HPDE6-E6E7 (cell line): Measurements from ENCODE around the gene WBP2.

ENCODE experiments used
- DNase-seq: peaks from one replicate; pipeline ENCODE4 v3.0.0; 2011; ENCODE audit warnings: missing footprints; ENCODE audit errors: extremely low spot score

WBP2 gene

DNA sequence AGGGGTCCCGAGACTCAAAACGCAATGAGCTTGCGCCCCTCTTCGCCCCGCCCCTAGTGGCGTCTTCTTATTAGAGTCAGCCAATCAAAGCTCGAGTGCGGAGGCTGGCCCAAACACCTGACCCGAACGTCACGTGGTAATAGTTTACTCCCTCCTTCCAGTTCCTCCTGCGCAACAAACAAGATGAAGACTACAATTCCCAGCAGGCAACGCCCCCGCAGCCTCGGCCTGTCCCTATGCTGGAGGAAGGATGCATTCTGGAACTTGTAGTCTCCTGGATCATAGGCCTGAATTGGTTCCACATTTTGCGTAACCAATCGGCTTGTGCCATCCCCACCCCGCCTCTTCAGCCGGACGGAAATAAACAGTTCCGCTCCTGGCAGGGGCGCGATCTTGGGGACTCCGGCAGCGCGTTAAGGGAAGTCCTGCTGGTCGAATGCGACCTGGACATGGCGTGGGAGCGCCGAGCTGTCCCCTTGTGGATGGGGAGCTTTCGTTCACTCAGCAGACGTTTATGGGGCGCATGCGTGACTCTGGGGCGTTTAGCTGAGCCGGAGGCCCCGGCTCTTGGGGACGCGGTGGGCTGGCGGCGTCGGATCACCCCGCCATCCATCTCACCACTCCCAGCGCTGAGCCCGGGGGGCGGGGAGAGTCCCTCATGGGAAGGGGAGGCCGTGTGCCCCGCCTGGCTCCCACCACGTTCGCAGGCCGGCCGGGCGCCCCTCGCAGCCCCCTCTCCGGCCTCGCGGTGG is at the start of gene WBP2:
Gene WBP2, minus strand, starts transcription at position 26 of the 752 bp plus-strand sequence. CDS start 38 bp downstream, outside the sequence.
- DNase-seq: peak; percentile 99

DNA sequence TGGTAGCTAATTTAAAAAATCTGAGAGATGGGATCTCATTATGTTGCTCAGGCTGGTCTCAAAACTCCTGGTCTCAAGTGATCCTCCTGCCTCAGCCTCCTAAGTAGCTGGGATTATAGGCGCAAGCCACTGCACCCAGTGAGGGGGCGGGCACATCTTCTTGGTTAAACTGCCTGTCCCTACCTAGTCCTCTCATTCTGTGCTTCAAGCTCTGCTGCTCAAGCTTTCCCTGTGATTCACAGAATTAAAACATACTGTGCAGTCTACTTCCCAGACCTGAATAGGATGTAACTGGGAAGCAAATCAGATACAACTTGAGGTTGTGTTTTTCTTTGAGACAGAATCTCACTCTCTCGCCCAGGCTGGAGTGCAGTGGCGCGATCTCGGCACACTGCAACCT is 47.3 kb upstream of the WBP2 start:
- no peak for DNase-seq

DNA sequence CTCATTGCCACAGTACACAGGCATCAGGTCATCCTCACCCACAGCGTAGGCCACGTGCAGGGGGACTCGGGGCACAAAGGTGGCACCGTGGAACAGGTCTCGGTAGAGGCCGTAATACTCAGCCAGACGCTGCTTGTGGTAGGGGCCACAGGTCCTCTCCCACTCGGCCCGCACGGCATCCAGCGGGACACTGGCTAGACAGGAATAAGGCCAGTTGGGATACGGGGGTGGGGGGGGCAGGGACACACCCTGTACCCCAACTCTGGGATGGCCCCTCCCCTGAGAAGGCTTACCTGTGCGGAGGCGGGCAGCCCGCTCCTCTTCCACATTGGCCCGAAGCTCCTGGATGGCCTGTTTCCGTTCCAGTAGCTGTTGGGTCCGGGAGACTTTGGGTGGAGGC is 46.6 kb upstream of the WBP2 start:
- no peak for DNase-seq

DNA sequence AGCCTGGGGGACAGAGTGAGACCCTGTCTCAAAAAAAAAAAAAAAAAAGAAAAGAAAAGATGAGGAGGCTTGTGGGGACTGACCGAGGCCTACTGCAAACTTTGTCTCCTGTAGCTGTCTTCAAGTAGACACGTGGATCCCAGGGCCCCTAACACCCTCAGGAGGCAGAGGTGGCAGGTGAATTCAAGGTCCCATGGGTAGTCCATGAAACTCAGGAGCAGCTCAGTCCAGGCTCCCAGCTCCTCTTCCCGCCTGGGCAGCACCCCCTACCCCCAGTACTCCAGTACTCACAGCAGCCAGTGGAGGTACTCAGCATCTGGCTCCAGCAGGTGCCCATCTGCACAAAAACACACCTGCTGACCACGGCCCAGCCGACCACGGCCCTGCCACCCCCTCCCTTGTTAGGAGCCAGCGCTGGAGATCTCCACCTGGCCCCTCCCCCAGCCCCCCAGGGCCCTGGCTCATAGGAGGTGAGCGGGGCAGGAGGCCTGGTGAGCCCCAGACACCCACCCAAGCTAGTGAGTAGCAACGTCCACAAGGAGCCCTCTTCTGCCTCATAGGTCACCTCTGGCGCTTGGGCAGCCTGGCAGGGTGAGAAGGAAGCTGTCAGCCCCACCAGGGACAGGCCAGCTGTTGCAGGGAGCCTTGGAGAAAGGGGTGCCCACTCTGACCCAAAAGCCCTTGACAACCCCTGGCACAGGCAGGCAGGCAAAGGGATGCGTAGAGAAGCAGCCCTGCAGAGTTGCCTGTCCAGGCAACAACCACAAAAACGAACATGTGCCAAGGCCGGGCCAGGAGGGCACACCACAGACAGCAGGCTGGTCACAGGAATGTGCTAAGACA is 45.8 kb upstream of the WBP2 start:
- no peak for DNase-seq

DNA sequence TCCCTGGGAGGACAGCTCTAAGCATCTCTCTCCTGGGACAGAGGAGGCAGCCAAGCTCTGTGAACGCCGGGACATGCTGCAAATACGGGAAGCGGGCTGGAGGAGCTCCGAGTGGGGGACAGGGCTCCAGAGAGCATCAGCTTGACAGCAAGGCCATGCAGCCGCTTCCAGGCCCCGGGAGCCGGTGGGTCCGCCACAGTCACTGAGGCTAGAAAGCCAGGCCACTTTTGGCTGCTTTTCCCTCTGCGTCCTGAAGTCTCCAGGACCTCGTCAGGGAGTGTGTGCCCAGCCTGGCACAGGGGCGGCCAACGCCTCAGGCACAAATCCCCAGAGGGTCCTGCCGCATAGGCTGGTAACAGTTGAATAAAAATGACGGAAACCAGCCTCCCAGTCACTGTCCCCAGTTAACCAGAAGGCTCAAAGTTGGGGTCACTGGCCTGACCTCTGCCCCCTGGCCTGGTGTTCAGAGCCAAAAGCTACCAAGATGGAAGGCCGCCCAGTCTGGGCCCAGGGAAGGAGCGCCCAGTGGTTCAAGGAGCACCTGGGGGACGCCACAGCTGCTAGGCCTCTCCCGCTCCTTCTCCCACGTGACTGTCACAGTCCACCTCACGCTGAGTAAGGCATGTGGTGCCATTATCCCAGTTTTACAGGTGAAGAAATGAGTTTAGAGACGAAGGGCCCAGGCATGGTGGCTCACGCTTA is 44.8 kb upstream of the WBP2 start:
- no peak for DNase-seq

DNA sequence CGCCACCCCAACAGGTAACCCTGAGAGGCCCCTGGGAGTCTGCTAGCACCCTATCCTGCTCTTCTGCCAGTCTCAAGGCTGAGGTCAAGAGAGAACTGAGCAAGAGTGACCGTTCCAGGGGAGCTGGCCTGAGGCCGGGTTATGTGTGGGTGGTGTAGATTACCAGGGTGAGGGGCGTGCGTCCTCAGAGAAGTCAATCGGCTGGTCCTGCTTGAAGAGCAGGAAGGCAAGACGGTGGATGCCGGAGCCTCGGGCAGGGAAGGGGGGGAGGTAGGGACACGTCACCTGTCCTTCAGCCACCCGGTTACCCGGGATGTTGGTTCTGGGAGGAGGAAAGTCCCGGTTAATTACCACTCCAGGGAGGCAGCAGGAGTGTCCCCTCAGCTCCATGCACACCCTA is 44.2 kb upstream of the WBP2 start:
- no peak for DNase-seq

DNA sequence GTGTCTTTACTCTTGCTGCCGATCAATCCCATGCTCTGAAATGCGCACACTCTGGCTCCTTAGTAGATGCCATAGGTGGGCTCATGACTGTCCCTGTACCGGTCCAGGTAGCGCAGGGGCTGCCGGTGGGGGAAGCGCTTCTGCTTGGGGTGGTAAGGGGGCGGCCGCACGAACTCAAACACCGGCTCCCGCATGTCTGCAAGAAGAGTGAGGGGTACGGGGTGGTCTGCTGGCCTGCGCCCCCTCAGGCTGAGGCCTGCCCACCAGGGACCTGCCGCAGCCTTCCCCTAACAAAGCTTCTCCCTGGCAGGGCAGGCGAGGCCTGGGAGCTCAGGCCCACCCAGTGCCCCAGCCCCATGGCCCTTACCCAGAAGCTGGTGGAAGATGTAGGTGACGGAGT is 43.7 kb upstream of the WBP2 start:
- DNase-seq: no peak

DNA sequence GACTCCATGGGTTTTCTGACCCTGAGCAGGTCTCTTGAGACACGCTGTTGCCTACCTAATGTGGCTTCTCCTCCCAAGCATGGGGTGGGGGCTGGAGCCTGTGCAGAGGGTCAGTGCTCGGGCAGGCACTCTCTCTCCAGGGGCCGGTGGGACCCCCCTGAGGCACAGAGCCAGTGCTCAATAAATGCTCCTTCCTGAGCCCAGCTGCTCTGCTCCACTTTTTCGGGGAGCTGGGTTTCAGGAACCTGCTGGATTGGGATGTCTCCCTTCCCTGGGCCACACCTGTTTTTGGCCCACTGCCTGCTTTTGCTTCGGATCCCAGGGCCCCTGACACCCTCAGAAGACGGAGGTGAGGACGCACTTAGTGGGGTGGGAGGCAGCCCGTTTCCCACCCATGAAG is 42.9 kb upstream of the WBP2 start:
- DNase-seq: no peak

DNA sequence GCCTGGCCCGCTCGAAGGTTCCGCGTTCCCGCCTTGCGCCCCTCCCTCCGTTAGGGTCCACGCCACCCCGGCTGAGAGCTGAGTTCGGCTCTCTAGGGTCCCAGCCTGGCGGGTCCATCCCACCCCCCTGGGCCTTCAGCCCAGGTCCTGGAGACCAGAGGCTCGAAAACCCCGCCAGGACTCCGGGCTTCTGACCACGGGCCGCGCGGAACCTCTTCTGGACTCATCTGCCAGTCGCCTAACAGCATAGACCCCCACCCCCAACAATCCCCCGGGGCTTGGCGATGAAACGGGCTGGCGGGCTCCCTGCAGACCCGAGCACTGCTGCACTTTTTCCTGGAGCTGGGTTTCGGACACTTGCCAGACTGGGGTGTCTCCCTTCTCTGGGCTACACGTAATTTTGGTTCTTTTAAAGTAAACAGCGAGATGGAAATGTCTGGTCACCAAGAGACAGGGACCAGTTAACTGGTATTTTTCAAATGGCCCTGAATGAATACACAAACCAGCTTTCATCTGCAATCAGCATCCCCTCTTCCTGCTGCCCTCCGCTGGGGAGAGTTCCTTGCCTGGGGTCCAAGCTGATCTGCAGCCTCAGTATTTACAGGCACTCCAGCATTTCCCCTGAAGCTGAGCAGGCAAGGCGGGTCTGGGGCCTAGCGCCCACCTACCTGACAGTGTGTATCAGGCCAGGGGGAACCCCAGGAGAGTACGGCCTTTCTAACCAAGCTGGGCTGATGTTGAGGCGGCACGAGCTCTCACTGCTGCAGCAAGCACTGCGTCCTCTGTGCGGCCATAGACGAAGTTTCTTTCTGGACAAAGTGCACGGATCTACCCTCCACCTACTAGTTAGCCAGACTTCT is 42.3 kb upstream of the WBP2 start:
- DNase-seq: no peak

DNA sequence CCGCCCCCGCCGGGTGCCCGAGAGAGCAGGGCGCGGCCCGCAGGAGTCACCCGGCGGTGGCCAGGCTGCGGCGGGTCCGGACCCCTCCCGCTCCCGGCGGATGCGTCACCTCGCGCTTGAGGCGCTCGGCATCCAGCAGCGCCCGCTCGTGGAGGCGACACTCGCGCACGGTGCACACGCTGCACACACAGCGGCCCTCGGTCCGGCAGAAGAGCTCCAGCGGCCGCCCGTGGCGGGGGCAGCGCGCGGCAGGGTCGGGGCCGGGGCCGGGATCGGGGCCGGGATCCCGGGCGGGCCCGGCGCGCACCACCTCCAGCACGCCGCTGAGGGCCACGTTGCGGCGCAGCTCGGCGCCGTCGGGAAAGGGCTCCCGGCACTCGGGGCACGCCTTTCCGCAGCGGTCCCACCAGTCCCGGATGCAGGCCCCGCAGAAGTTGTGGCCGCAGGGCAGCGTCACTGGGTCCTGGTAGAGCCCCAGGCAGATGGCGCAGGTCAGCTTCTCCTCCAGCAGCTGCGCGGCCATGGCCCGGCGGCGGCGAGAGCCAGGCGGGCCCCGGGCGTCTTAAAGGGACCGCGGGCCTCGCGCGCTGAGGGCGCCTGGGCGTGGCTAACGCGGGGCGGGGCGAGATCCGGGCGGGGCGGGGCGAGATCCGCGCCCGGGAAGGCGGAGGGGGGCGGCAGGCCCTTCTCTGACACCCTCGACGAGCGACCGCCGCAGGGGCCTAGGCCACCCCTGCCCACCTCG is 41.5 kb upstream of the WBP2 start, which contains the start of gene TRIM65:
Gene TRIM65, minus strand, starts transcription at position 537 of the 745 bp plus-strand sequence. Its CDS starts 14 bp downstream, at position 523.
- DNase-seq: peak; percentile 71

DNA sequence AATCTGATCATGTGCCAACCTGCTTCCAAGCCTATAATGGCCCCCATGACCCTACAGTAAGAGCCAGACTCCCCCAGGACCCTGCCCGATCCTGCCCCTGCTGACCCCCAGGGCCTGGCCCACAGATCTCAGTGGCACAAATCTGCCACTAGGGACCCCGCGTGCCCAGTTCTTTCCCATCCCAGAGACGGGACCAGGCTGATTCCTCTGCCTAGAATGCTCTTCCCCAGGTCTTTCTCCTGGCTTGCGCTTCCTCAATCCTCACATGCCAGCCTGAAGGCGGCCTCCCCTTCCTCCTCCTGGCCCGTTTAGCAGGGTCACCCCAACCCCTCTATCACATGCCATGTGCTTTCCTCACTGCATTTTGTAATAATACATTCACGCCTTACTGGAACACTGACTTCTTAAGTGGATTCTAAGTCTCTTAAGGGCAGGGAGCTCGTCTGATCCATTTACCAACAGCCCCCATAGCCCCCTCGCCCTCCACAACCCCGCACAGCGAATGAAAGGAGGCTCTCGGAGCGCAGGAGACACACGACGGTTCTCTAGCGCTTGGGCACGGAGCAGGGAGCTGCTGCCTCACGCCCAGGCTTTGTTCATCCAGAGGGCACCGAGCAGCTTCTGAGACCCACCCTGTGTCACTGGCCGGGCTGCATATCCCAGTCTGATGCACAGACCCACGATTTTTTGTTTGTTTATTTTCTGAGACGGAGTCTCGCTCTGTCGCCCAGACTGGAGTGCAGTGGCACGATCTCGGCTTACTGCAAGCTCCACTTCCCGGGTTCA is 40.4 kb upstream of the WBP2 start:
- no peak for DNase-seq

DNA sequence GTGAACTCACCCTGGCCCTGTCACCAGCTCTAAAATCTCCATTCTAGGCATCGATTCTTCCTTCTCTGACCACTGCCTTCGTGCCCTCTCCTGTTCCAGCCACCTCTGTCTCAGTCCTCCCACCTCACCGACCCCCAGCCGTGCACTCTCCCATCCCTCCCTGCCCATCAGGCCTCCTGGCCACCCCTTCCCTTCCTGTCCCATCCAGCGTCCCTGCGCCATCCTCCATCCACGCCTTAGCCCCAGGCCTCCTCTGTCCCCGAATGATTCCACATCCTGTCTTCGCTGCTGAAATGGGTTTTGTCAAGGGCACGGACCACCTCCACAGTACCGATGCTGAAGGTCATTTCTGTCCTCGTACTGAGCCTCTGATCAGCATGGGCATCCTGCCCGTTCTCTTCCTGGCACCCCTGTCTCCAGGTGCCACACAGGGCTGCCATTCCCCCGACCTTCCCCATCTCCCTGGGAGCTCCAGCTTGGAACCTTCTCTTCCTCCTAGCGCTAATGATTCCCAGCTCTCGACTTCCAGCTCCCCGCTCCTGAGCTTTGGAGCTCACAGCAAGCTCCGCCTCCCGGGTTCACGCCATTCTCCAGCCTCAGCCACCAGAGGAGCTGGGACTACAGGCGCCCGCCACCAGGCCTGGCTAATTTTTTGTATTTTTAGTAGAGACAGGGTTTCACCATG is 39.1 kb upstream of the WBP2 start:
- DNase-seq: no peak

DNA sequence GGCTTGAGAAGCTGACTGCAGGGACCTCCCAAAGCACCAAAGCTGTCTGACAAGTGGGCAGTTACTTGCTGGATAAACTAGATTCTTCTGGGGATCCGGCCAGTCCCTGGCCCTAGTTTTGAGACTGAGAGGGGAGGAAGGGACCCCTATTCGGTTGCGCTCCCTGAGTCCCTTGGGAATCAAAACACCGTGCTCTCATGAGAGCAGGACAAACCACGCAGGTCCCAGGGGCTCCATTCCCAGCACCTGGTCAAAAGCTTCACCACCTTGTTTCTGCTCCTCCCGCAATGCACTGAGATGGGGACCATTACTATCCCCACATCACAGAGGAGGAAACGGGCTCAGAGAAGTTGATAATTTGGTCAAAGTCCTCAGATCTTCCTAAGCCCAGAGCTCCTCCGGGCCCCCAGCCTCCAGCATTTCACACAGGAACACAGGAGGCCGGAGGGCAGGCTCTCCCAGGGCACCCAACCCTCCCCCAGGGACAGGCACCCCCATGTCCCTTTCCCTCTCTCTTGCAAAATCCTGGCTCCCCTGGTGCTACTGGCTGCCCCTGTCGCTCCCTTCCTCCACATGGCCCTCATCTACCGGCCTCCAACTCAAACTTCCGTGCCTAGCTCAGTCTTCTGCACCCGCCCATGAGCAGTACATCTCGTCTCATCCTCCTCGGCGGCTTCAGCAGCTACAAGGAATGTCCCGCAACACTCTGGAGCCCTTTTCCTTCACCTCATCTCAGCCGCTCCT is 38.3 kb upstream of the WBP2 start:
- no peak for DNase-seq

DNA sequence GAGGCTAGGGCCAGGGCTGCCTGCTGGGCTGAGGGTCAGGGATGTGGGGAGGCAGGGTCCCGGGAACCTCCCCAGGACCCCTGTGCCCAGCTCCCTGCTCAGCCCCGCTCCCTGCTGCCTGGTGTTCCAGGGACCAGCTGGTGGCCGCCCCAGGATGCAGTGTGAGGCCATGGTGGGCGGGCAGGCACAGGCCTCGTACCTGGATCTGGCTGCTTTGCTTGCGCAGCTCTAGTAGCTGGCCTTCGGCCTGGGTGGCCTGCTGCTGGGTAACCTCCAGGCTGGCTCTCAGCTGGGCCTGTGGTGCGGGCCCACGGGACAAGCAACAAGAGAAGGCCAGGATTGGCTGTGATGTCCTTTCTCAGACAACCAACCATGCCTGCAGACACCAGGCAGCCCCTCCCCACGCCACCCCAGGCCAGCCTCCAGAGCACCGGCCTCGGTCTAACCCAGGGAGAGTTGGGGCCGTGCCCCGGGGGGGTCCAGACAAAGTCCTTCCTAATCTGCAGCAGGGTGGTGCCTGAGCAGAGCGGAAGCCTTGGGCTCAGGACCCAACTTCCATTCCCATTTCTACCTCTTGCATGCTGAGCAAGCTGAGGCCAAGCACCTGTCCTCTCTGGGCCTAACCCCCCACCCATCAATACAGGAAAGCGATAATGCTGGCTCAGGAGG is 37.6 kb upstream of the WBP2 start:
- DNase-seq: no peak

DNA sequence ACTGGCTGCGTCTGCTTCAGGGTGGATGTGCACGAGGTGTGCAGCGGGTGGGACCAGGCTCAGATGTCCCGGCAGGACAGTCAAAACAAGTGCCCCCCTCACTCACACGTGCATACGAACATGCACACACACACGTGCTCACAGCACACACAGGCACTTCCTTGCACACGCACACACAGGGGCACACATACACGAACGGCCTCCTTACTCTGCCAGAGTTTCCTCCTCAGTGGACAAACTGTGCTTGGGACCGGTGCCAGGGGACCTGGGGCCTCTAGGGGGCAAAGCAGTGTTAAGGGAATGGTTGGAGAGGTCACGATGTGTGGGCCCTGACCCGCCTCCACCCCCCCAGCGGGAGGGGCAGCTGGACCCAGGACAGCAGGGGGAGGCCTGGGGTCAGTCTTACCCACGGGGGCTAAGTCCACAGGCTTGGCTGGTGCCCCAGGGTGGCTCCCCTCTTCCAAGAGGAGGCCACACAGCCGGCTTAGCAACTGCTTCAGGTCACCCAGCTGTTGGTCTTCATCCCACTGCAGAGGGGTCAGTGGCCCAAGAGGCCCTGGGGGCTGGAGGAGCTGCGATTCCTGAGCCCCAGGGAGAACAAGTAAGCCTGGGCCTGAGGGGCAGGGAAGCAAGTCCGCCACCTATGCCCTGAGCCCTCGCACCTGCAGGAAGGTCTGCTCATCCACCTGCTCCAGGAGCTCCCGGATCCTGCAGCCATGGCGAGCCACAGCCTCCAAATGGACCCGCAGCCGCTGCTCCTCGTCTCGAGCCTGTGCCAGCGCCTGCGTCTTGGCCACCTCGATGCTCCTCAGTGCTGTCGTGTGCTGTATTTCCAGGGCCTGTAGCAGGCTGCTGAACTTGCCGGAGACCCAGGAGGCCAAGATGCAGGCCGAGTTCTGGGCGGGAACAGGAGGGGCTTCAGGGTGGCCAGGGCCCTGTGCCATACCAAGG is 36.7 kb upstream of the WBP2 start:
- no peak for DNase-seq

DNA sequence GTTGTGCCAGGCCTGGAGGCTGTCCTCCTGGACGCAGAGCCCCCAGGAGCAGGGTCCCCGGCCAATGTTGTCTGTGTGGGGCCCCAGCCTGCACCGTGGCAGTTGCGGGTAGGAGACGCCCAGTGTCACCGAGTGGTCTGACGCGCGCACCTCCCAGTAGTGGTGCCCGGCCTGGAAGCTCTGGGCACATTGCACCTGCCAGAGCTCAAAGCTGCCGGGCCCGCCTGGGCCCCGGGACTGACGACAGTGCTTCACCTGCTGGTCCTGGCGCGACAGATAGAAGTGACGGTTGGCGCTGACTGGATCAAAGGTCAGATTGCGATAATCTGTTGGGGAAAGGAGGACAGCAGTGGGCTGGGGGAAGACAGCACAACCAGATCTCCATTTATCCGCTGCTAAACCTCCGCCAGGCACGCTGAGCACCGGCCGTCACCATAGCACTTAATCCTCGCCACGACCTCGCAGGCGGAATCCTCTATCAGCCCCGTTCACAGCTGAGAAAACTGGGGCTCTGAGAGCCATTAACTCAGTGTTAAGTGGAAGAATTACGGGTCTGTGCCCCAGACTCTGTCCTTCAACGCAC is 36.0 kb upstream of the WBP2 start:
- DNase-seq: no peak
